Mesenchymal stem cell (in vitro differentiated cells and primary cell): ENCODE results near the gene LMOD2.

Source experiments
- DNase-seq: peaks from one replicate; pipeline ENCODE4 v3.0.0-alpha.2; 2013
- H2AFZ ChIP-seq: one replicate; pipeline ENCODE4 v1.6.1; 2013; ENCODE audit warnings: low read depth, mild to moderate bottlenecking, control low read depth, inconsistent platforms, low read length, moderate library complexity
- H2AK5ac ChIP-seq: 2 replicates; pipeline ENCODE4 v1.6.1; 2013; ENCODE audit warnings: low read length, moderate library complexity, mild to moderate bottlenecking, inconsistent platforms; ENCODE audit not compliant: severe bottlenecking
- H2BK120ac ChIP-seq: one replicate; pipeline ENCODE4 v1.6.1; 2013; ENCODE audit warnings: low read depth, mild to moderate bottlenecking, inconsistent platforms, low read length, moderate library complexity
- H2BK12ac ChIP-seq, 2 experiments: one replicate each; pipeline ENCODE4 v1.6.1; 2013; ENCODE audit warnings: inconsistent platforms in 2 of 2, low read length in 2 of 2, mild to moderate bottlenecking in 2 of 2, moderate library complexity in 2 of 2, control low read depth in 1 of 2
- H2BK15ac ChIP-seq: one replicate; pipeline ENCODE4 v1.6.1; 2013; ENCODE audit warnings: mild to moderate bottlenecking, low read depth, inconsistent platforms; ENCODE audit not compliant: poor library complexity, severe bottlenecking
- H2BK5ac ChIP-seq: 2 replicates; pipeline ENCODE4 v1.6.1; 2013; ENCODE audit warnings: low read depth, mild to moderate bottlenecking, low read length, control low read depth, inconsistent platforms; ENCODE audit not compliant: poor library complexity, severe bottlenecking
- H3K14ac ChIP-seq, 2 experiments: one replicate each; pipeline ENCODE4 v1.6.1; 2013; ENCODE audit warnings: inconsistent platforms in 2 of 2, low read length in 2 of 2, control low read depth in 1 of 2, mild to moderate bottlenecking in 1 of 2, moderate library complexity in 1 of 2
- H3K18ac ChIP-seq, 2 experiments: one replicate each; pipeline ENCODE4 v1.6.1; 2013; ENCODE audit warnings: inconsistent platforms in 2 of 2, low read length in 2 of 2, control low read depth in 1 of 2, low read depth in 1 of 2, mild to moderate bottlenecking in 1 of 2
- H3K23ac ChIP-seq, 2 experiments: one replicate each; pipeline ENCODE4 v1.6.1; 2013; ENCODE audit warnings: inconsistent platforms in 2 of 2, low read length in 2 of 2, mild to moderate bottlenecking in 2 of 2, moderate library complexity in 2 of 2, control low read depth in 1 of 2
- H3K27ac ChIP-seq: 2 replicates; pipeline ENCODE4 v1.5.1; 2013; ENCODE audit warnings: mild to moderate bottlenecking, moderate library complexity, low read length, control low read depth, inconsistent platforms; ENCODE audit not compliant: poor library complexity, severe bottlenecking
- H3K27me3 ChIP-seq, 2 experiments: 2 replicates each; pipeline versions ENCODE4 v1.6.1 to v1.7.0; 2013; ENCODE audit warnings: low read length in 2 of 2, mild to moderate bottlenecking in 2 of 2, moderate library complexity in 2 of 2, control low read depth in 1 of 2, inconsistent platforms in 1 of 2; ENCODE audit not compliant: control insufficient read depth in 1 of 2, insufficient read depth in 1 of 2
- H3K36me3 ChIP-seq, 2 experiments: 2 replicates each; pipeline versions ENCODE4 v1.6.1 to v1.7.0; 2013; ENCODE audit warnings: low read length in 2 of 2, control low read depth in 1 of 2, inconsistent platforms in 1 of 2, low read depth in 1 of 2, mild to moderate bottlenecking in 1 of 2; ENCODE audit not compliant: insufficient read depth in 2 of 2, control insufficient read depth in 1 of 2
- H3K4ac ChIP-seq, 2 experiments: one replicate each; pipeline ENCODE4 v1.6.1; 2013; ENCODE audit warnings: inconsistent platforms in 2 of 2, low read length in 2 of 2, mild to moderate bottlenecking in 2 of 2, moderate library complexity in 2 of 2, control low read depth in 1 of 2, low read depth in 1 of 2
- H3K4me1 ChIP-seq: 2 replicates; pipeline ENCODE4 v1.6.1; 2013; ENCODE audit warnings: low read depth, low read length, control low read depth; ENCODE audit not compliant: control insufficient read depth, insufficient read depth
- H3K4me2 ChIP-seq: 2 replicates; pipeline ENCODE4 v1.6.1; 2013; ENCODE audit warnings: low read length, mild to moderate bottlenecking, inconsistent platforms; ENCODE audit not compliant: poor library complexity, severe bottlenecking
- H3K4me3 ChIP-seq, 2 experiments: 2 replicates each; pipeline versions ENCODE4 v1.5.1 to v1.7.0; 2013; ENCODE audit warnings: low read length in 2 of 2, mild to moderate bottlenecking in 2 of 2, control low read depth in 1 of 2, low read depth in 1 of 2; ENCODE audit not compliant: insufficient read depth in 1 of 2
- H3K79me1 ChIP-seq: replicated peaks from 2 replicates; pipeline ENCODE4 v1.6.1; 2013; ENCODE audit warnings: mild to moderate bottlenecking, control low read depth, low read length, inconsistent platforms; ENCODE audit not compliant: poor library complexity, severe bottlenecking
- H3K9ac ChIP-seq: 2 replicates; pipeline ENCODE4 v1.7.0; 2013; ENCODE audit warnings: mild to moderate bottlenecking, low read length, moderate library complexity
- H3K9me3 ChIP-seq: 2 replicates; pipeline ENCODE4 v1.7.0; 2013; ENCODE audit warnings: mild to moderate bottlenecking, low read length; ENCODE audit not compliant: control insufficient read depth
- H4K8ac ChIP-seq: one replicate; pipeline ENCODE4 v1.6.1; 2013; ENCODE audit warnings: inconsistent platforms, mild to moderate bottlenecking, low read length, moderate library complexity
- H4K91ac ChIP-seq: one replicate; pipeline ENCODE4 v1.6.1; 2013; ENCODE audit warnings: mild to moderate bottlenecking, low read length, inconsistent platforms
- WGBS: methylation state at CpG from one replicate; pipeline ENCODE4 v1.1.7; 2013; ENCODE audit warnings: mixed read lengths; 5-methylcytosine and 5-hydroxymethylcytosine counted together

LMOD2 gene

GRCh38 chr7:123652406-123652805, 3.3 kb upstream of the LMOD2 start:
- no peaks in the 10 kb centered on the region for H3K27me3 ChIP-seq
- no CpG with 5 or more reads among the region's 1 CpG for WGBS

GRCh38 chr7:123653162-123653561, 2.5 kb upstream of the LMOD2 start:
- Histone ChIP-seq H3K4me3 (no peak overlapping the region), H3K4me1 (peaks cover 3% of the 10 kb centered on the region), H3K9me3 (no peaks in the 10 kb centered on the region), H3K14ac (no peak overlapping the region), H2AFZ (no peak overlapping the region), H3K36me3 (no peaks in the 10 kb centered on the region), H4K91ac (no peak overlapping the region), H3K4ac (no peak overlapping the region), H2BK5ac (no peak overlapping the region), H3K18ac (no peak overlapping the region), H2AK5ac (no peak overlapping the region), H3K27ac (no peak overlapping the region), H3K23ac (no peak overlapping the region), H4K8ac (no peak overlapping the region), H3K4me2 (no peak overlapping the region), H2BK12ac (no peak overlapping the region), H3K79me1 (no peaks in the 10 kb centered on the region), H2BK15ac (no peak overlapping the region), H2BK120ac (no peak overlapping the region), H3K9ac (no peak overlapping the region), H3K27me3 (no peaks in the 10 kb centered on the region)
- WGBS, result 86% methylated on average over 5 of the region's 6 CpGs
- no peak for DNase-seq

More at GRCh38 chr7:123652406-123652805, 3.3 kb upstream of the LMOD2 start:
- H3K4me1 ChIP-seq, result peaks cover 3% of the 10 kb centered on the region
- no peaks in the 10 kb centered on the region for H3K79me1 ChIP-seq
- H3K36me3 ChIP-seq, result no peaks in the 10 kb centered on the region
- H3K23ac ChIP-seq, result no peak overlapping the region
- no peak overlapping the region for H3K4me2 ChIP-seq
- no peak overlapping the region for H3K18ac ChIP-seq
- H2BK5ac ChIP-seq, result no peak overlapping the region
- H3K4me3 ChIP-seq, result no peak overlapping the region
- H3K14ac ChIP-seq, result no peak overlapping the region
- H2BK15ac ChIP-seq, result no peak overlapping the region
- H3K9me3 ChIP-seq, result no peaks in the 10 kb centered on the region
- no peak overlapping the region for H2BK120ac ChIP-seq
- H2BK12ac ChIP-seq, result no peak overlapping the region
- no peak overlapping the region for H4K91ac ChIP-seq
- DNase-seq, result no peak
- H2AFZ ChIP-seq, result no peak overlapping the region
- no peak overlapping the region for H4K8ac ChIP-seq
- H3K9ac ChIP-seq, result no peak overlapping the region
- H2AK5ac ChIP-seq, result no peak overlapping the region
- no peak overlapping the region for H3K4ac ChIP-seq
- H3K27ac ChIP-seq, result no peak overlapping the region

- WGBS, result 89% methylated on average over 2 of the region's 6 CpGs
Observed at GRCh38 chr7:123656544-123657303, 1.1 kb downstream of the LMOD2 start.

GRCh38 chr7:123657304-123657685, 1.6 kb downstream of the LMOD2 start:
- Histone ChIP-seq H2BK120ac (no peak overlapping the region), H4K8ac (no peak overlapping the region), H3K27ac (no peak overlapping the region), H4K91ac (no peak overlapping the region), H3K36me3 (no peaks in the 10 kb centered on the region), H3K4me1 (peaks cover 3% of the 10 kb centered on the region), H3K14ac (no peak overlapping the region), H3K18ac (no peak overlapping the region), H3K4me3 (no peak overlapping the region), H3K4me2 (no peak overlapping the region), H2BK15ac (no peak overlapping the region), H3K27me3 (no peaks in the 10 kb centered on the region), H3K23ac (no peak overlapping the region), H3K9me3 (no peaks in the 10 kb centered on the region), H3K9ac (no peak overlapping the region), H3K4ac (no peak overlapping the region), H2BK12ac (no peak overlapping the region), H3K79me1 (no peaks in the 10 kb centered on the region), H2AK5ac (no peak overlapping the region), H2AFZ (no peak overlapping the region), H2BK5ac (no peak overlapping the region)
- WGBS, result 85% methylated on average over 1 of the region's 1 CpG
- no peak for DNase-seq

More at GRCh38 chr7:123656544-123657303, 1.1 kb downstream of the LMOD2 start:
- Histone ChIP-seq H3K9me3 (no peaks in the 10 kb centered on the region), H2BK5ac (no peak overlapping the region), H2AK5ac (no peak overlapping the region), H3K23ac (no peak overlapping the region), H3K4me3 (no peak overlapping the region), H2BK120ac (no peak overlapping the region), H3K79me1 (no peaks in the 10 kb centered on the region), H3K4ac (no peak overlapping the region), H3K9ac (no peak overlapping the region), H3K27ac (no peak overlapping the region), H2AFZ (no peak overlapping the region), H3K18ac (no peak overlapping the region), H2BK12ac (no peak overlapping the region), H3K4me2 (no peak overlapping the region), H3K27me3 (no peaks in the 10 kb centered on the region), H4K91ac (no peak overlapping the region), H3K4me1 (peaks cover 3% of the 10 kb centered on the region), H3K36me3 (no peaks in the 10 kb centered on the region), H2BK15ac (no peak overlapping the region), H4K8ac (no peak overlapping the region), H3K14ac (no peak overlapping the region)
- no peak for DNase-seq
